ENCODE results near the gene MTFMT. TPM values are rescaled to one million over a fixed set of nuclear protein-coding genes. Genes with fewer than 3 reads are reported as not detected.
"Not testable (repeated sequence)": the region's sequence is repeated elsewhere in the genome, so short reads cannot be mapped to it uniquely, and the experiment has no call there.

The MTFMT gene
- total RNA-seq = 10 to 100 TPM; 25.9 to 42.4 TPM

DNA sequence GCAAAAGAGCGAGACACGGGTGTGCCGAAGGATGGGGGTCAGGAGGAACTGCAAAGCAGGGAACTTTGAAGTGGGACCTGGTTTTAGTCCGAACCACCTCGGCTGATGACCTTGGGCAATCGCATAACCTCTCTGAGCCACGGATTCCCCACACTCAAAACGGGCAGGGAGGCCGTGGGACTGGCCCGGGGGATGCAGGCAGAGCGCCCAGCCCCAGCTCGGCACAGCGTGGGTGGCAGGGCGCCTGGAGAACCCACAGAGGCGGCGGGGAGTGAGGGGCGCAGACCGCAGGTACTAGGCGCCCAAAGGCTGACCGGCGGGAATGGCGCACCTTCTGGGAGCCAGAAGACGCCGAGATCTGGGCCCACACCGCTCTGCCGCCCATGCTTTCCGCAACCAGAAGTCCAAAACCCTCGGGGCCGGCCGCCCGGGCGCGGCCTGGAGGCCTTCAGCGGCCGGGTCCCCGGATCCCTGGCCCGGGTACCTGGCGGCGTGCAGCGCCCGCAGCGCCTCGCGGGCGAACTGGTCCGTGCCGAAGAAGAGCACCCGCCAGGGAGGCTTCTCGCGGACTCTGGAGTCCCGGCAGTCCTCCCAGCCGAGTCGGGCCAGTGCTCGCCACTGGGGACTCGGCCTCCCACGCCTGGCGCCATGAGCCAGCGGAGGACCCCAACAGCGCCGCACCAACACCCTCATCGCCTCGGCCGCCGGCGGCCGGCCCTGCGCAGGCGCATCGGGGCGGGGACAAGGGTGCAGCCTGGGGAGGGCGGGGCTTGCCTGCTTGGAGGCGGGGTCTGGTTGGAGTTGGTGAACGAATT, at the start of gene MTFMT:
MTFMT (minus strand) TSS at position 719 of the 815 bp plus-strand sequence; CDS start at position 693, 26 bp downstream.
- Histone ChIP-seq H3K4me1 (ENCODE audit: control insufficient read depth in 1 of 2, low read depth in 2 of 2) (peaks cover 11 to 24% of the 10 kb centered on the region in 2 donors), H3K4me3 (peak within 1 kb of the TSS; percentile 98), H3K27me3 (replicated peaks; ENCODE audit: insufficient read depth) (no peaks in the 10 kb centered on the region), H3K27ac (peak within 1 kb of the TSS; percentile 60), H3K9me3 (no peaks in the 10 kb centered on the region), H3K36me3 (no peaks in the 10 kb centered on the region)
- DNase-seq (ENCODE audit: low spot score) (peak; percentile 84), ATAC-seq (ENCODE audit: insufficient number of reproducible peaks, low FRiP score, low read depth) (peak; percentile 77)
- TF ChIP-seq, protein P1, sequence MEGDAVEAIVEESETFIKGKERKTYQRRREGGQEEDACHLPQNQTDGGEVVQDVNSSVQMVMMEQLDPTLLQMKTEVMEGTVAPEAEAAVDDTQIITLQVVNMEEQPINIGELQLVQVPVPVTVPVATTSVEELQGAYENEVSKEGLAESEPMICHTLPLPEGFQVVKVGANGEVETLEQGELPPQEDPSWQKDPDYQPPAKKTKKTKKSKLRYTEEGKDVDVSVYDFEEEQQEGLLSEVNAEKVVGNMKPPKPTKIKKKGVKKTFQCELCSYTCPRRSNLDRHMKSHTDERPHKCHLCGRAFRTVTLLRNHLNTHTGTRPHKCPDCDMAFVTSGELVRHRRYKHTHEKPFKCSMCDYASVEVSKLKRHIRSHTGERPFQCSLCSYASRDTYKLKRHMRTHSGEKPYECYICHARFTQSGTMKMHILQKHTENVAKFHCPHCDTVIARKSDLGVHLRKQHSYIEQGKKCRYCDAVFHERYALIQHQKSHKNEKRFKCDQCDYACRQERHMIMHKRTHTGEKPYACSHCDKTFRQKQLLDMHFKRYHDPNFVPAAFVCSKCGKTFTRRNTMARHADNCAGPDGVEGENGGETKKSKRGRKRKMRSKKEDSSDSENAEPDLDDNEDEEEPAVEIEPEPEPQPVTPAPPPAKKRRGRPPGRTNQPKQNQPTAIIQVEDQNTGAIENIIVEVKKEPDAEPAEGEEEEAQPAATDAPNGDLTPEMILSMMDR (IDR thresholded peaks at IDR 0.05) = peak; percentile 9

DNA sequence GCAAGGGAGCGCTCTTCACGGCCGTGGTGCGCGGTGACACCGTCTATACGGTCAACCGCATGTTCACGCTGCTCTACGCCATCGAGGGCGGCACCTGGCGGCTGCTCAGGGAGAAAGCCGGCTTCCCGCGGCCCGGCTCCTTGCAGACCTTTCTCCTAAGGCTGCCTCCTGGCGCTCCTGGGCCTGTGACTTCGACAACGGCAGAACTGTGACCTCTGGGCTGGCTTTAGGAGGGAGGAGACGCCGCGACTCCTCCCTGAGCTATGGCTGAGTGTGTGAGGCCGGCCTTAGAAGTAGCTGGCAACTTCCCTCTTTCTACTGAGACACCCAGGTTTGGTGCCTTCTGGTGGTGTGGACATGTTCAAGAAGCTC, 48.5 kb upstream of the MTFMT start:
- no peak for ATAC-seq (ENCODE audit: insufficient number of reproducible peaks, low FRiP score, low read depth)
- H3K4me3 ChIP-seq = peak overlapping the region; percentile 21
- no peak for DNase-seq (ENCODE audit: low spot score)
- H3K27ac ChIP-seq = peak overlapping the region; percentile 33 to 91
- no peaks in the 10 kb centered on the region for H3K36me3 ChIP-seq
- H3K4me1 ChIP-seq (ENCODE audit: control insufficient read depth in 1 of 2, low read depth in 2 of 2) = peaks cover 33 to 81% of the 10 kb centered on the region in 2 donors
- TF ChIP-seq, protein P1 (IDR thresholded peaks at IDR 0.05) = peak; percentile 55
- H3K9me3 ChIP-seq = no peaks in the 10 kb centered on the region
- H3K27me3 ChIP-seq (replicated peaks; ENCODE audit: insufficient read depth) = no peaks in the 10 kb centered on the region

DNA sequence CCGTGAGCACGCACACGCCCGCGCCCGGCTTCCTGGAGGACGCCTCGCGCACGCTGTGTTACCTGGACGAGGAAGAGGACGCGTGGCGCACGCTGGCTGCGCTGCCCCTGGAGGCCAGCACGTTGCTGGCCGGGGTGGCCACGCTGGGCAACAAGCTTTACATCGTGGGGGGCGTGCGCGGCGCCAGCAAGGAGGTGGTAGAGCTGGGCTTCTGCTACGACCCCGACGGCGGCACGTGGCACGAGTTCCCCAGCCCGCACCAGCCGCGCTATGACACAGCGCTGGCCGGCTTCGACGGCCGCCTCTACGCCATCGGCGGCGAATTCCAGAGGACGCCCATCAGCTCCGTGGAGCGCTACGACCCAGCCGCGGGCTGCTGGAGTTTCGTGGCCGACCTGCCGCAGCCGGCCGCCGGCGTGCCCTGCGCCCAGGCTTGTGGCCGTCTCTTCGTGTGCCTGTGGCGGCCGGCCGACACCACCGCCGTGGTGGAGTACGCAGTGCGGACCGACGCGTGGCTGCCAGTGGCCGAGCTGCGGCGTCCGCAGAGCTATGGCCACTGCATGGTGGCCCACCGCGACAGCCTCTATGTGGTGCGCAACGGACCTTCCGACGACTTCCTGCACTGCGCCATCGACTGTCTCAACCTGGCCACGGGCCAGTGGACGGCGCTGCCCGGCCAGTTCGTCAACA, 48.0 kb upstream of the MTFMT start:
- Histone ChIP-seq H3K9me3 (no peaks in the 10 kb centered on the region), H3K4me1 (ENCODE audit: control insufficient read depth in 1 of 2, low read depth in 2 of 2) (peaks cover 31 to 81% of the 10 kb centered on the region in 2 donors), H3K27ac (peak overlapping the region; percentile 80 to 91), H3K4me3 (peak overlapping the region; percentile 21), H3K27me3 (replicated peaks; ENCODE audit: insufficient read depth) (no peaks in the 10 kb centered on the region), H3K36me3 (no peaks in the 10 kb centered on the region)
- no peak for DNase-seq (ENCODE audit: low spot score)
- TF ChIP-seq, protein P1 (IDR thresholded peaks at IDR 0.05) = no peak
- no peak for ATAC-seq (ENCODE audit: insufficient number of reproducible peaks, low FRiP score, low read depth)

DNA sequence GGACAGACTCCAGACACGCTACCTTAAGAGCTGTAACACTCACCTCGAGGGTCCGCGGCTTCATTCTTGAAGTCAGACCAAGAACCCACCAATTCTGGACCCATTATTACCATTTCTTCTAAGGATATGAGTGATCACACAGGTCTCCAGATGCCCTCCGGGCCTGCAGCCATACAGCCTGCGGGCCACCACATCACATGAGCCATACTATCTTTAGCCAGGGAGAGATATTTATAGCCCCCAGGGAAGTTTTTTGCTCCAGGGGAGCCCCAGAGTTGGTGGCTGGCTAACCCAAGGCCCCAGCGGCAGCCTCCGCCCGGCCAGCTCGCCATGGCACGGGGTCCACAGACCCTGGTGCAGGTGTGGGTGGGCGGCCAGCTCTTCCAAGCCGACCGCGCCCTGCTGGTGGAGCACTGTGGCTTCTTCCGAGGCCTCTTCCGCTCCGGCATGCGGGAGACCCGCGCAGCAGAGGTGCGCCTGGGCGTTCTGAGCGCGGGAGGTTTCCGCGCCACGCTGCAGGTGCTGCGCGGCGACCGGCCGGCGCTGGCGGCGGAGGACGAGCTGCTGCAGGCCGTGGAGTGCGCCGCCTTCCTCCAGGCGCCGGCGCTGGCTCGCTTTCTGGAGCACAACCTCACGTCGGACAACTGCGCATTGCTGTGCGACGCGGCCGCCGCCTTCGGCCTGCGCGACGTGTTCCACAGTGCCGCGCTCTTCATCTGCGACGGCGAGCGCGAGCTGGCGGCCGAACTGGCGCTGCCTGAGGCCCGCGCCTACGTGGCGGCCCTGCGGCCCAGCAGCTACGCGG, 47.2 kb upstream of the MTFMT start, which contains the start of gene KBTBD13:
KBTBD13 (plus strand) TSS at position 261 of the 805 bp plus-strand sequence; CDS start at position 331, 70 bp downstream.
- DNase-seq (ENCODE audit: low spot score) (no peak), ATAC-seq (ENCODE audit: insufficient number of reproducible peaks, low FRiP score, low read depth) (no peak)
- no peaks in the 10 kb centered on the region for H3K36me3 ChIP-seq
- peak within 1 kb of the TSS; percentile 80 to 91 for H3K27ac ChIP-seq
- TF ChIP-seq, protein P1 (IDR thresholded peaks at IDR 0.05) = no peak
- peaks cover 32 to 81% of the 10 kb centered on the region in 2 donors for H3K4me1 ChIP-seq (ENCODE audit: control insufficient read depth in 1 of 2, low read depth in 2 of 2)
- H3K4me3 ChIP-seq = peak within 1 kb of the TSS; percentile 29
- no peaks in the 10 kb centered on the region for H3K9me3 ChIP-seq
- no peaks in the 10 kb centered on the region for H3K27me3 ChIP-seq (replicated peaks; ENCODE audit: insufficient read depth)

DNA sequence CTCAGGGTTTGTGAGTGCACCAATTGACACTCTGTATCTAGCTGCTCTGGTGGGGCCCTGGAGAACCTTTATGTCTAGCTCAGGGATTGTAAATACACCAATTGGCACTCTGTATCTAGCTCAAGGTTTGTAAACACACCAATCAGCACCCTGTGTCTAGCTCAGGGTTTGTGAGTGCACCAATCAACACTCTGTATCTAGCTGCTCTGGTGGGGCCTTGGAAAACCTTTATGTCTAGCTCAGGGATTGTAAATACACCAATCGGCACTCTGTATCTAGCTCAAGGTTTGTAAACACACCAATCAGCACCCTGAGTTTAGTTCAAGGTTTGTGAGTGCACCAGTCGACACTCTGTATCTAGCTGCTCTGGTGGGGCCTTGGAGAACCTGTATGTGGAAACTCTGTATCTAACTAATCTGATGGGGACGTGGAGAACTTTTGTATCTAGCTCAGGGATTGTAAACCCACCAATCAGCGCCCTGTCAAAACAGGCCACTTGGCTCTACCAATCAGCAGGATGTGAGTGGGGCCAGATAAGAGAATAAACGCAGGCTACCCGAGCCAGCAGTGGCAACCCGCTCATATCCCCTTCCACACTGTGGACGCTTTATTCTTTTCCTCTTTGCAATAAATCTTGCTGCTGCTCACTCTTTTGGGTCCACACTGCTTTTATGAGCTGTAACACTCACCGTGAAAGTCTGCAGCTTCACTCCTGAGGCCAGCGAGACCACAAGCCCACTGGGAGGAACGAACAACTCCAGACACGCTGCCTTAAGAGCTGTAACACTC, 46.4 kb upstream of the MTFMT start:
- not testable (repeated sequence) for H3K36me3 ChIP-seq; H3K27me3 ChIP-seq (replicated peaks; ENCODE audit: insufficient read depth); DNase-seq (ENCODE audit: low spot score); H3K9me3 ChIP-seq; ATAC-seq (ENCODE audit: insufficient number of reproducible peaks, low FRiP score, low read depth)
- peak overlapping the region; percentile 27 for H3K4me3 ChIP-seq
- H3K27ac ChIP-seq = peak overlapping the region; percentile 80 to 91
- H3K4me1 ChIP-seq (ENCODE audit: control insufficient read depth in 1 of 2, low read depth in 2 of 2) = peaks cover 34 to 81% of the 10 kb centered on the region in 2 donors

DNA sequence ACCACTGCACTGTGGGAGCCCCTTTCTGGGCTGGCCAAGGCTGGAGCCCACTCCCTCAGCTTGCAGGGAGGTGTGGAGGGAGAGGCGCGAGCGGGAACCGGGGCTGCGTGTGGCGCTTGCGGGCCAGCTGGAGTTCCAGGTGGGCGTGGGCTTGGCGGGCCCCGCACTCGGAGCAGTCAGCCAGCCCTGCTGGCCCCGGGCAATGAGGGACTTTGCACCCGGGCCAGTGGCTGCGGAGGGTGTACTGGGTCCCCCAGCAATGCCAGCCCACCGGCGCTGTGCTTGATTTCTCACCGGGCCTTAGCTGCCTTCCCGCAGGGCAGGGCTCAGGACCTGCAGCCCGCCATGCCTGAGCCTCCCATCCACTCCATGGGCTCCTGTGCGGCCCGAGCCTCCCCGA, 45.5 kb upstream of the MTFMT start:
- H3K27me3 ChIP-seq (replicated peaks; ENCODE audit: insufficient read depth); H3K9me3 ChIP-seq; H3K36me3 ChIP-seq; H3K4me3 ChIP-seq; ATAC-seq (ENCODE audit: insufficient number of reproducible peaks, low FRiP score, low read depth); DNase-seq (ENCODE audit: low spot score): not testable (repeated sequence)
- Histone ChIP-seq H3K27ac (peak overlapping the region in 1 of 2 donors; percentile 80), H3K4me1 (ENCODE audit: control insufficient read depth in 1 of 2, low read depth in 2 of 2) (peaks cover 43 to 81% of the 10 kb centered on the region in 2 donors)

Data from thoracic aorta (tissue), 2 donors.